ENCODE measurements around the gene ARMC5. TPM values are rescaled to one million over a fixed set of nuclear protein-coding genes. Genes with fewer than 3 reads are reported as not detected.

The ARMC5 gene
- total RNA-seq, 4 donors from 2014 or later: 12.4 to 20.4 (median 17.6) TPM

DNA sequence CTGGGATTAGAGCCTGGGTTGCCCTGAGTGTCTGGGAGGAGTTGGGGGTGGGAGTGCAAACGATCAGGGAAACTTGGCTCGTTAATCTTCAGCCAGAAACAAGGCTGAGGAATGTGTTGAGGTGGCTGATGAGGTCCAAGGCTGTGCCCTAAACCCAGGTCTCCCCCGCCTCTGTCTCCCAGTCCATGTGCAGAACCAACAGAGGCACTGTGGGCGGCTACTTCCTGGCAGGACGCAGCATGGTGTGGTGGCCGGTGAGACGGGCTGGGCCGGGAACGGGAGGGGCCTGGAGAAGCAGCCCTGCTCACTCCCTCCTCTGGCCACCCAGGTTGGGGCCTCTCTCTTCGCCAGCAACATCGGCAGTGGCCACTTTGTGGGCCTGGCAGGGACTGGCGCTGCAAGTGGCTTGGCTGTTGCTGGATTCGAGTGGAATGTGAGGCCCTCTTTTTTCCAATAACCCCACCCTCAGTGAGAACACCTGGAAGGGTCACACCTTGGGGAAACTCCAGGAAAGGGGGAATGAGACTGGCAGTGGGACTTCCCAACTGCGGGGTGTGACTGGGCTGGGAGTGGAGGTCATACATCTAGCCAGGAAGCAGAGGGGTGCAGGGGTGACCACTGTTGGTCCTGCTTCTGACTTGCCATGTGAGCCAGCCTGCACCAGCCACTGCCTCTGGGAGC lies 25.3 kb downstream of the ARMC5 start:
- H3K27me3 ChIP-seq: no peaks in the 10 kb centered on the region
- peak in 2 of 3 donors; percentile 70 to 71 for DNase-seq
- peaks cover 4 to 37% (median 7%) of the 10 kb centered on the region in 4 donors for H3K4me1 ChIP-seq
- H3K9me3 ChIP-seq: peaks cover 0 to 4% (median 0%) of the 10 kb centered on the region in 4 donors
- no peak overlapping the region for H3K4me3 ChIP-seq
- TF ChIP-seq POLR2A (IDR thresholded peaks at IDR 0.05): no peak
- TF ChIP-seq, protein P1, sequence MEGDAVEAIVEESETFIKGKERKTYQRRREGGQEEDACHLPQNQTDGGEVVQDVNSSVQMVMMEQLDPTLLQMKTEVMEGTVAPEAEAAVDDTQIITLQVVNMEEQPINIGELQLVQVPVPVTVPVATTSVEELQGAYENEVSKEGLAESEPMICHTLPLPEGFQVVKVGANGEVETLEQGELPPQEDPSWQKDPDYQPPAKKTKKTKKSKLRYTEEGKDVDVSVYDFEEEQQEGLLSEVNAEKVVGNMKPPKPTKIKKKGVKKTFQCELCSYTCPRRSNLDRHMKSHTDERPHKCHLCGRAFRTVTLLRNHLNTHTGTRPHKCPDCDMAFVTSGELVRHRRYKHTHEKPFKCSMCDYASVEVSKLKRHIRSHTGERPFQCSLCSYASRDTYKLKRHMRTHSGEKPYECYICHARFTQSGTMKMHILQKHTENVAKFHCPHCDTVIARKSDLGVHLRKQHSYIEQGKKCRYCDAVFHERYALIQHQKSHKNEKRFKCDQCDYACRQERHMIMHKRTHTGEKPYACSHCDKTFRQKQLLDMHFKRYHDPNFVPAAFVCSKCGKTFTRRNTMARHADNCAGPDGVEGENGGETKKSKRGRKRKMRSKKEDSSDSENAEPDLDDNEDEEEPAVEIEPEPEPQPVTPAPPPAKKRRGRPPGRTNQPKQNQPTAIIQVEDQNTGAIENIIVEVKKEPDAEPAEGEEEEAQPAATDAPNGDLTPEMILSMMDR (IDR thresholded peaks at IDR 0.05): no peak
- no peaks in the 10 kb centered on the region for H3K36me3 ChIP-seq
- H3K27ac ChIP-seq: no peak overlapping the region

DNA sequence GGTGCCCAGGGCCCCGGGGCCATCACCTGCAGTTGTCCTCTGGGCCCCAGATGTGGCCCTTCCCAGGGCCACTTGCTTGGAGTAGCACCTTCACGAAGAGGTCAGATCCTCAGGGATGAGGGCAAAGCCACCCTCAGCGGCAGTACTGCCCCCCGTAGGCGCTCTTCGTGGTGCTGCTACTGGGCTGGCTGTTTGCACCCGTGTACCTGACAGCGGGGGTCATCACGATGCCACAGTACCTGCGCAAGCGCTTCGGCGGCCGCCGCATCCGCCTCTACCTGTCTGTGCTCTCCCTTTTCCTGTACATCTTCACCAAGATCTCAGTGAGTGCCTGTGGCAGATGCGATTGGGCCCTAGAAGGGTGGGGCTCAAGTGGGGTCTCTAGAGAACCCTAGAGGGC lies 26.3 kb downstream of the ARMC5 start:
- Histone ChIP-seq H3K36me3 (no peaks in the 10 kb centered on the region), H3K27ac (no peak overlapping the region), H3K4me3 (no peak overlapping the region), H3K4me1 (peaks cover 4 to 27% (median 7%) of the 10 kb centered on the region in 4 donors), H3K27me3 (no peaks in the 10 kb centered on the region), H3K9me3 (peaks cover 0 to 4% (median 0%) of the 10 kb centered on the region in 4 donors)
- peak in 1 of 3 donors; percentile 34 for DNase-seq
- TF ChIP-seq POLR2A (IDR thresholded peaks at IDR 0.05): no peak
- TF ChIP-seq, protein P1 (IDR thresholded peaks at IDR 0.05): no peak

DNA sequence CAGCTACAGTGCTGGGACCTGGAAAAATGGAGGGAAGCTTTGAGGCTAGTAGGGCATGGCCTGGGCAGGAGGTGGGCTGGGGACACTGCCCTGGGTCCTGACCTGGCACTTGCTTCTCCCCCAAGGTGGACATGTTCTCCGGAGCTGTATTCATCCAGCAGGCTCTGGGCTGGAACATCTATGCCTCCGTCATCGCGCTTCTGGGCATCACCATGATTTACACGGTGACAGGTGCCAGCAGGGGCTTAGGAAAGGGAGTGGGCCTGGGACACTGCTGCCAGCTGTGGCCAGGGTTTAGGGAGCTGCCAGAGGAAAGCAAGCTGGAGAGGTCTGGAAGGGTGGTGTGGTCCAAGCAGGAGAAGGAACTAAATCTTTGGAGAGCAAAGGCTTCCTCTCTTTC lies 26.7 kb downstream of the ARMC5 start:
- Histone ChIP-seq H3K4me3 (no peak overlapping the region), H3K9me3 (peaks cover 0 to 4% (median 0%) of the 10 kb centered on the region in 4 donors), H3K36me3 (no peaks in the 10 kb centered on the region), H3K4me1 (peaks cover 4 to 23% (median 7%) of the 10 kb centered on the region in 4 donors), H3K27me3 (no peaks in the 10 kb centered on the region), H3K27ac (peak overlapping the region in 1 of 4 donors; percentile 41)
- peak in 1 of 3 donors; percentile 34 for DNase-seq
- TF ChIP-seq POLR2A (IDR thresholded peaks at IDR 0.05): no peak
- TF ChIP-seq, protein P1 (IDR thresholded peaks at IDR 0.05): no peak

DNA sequence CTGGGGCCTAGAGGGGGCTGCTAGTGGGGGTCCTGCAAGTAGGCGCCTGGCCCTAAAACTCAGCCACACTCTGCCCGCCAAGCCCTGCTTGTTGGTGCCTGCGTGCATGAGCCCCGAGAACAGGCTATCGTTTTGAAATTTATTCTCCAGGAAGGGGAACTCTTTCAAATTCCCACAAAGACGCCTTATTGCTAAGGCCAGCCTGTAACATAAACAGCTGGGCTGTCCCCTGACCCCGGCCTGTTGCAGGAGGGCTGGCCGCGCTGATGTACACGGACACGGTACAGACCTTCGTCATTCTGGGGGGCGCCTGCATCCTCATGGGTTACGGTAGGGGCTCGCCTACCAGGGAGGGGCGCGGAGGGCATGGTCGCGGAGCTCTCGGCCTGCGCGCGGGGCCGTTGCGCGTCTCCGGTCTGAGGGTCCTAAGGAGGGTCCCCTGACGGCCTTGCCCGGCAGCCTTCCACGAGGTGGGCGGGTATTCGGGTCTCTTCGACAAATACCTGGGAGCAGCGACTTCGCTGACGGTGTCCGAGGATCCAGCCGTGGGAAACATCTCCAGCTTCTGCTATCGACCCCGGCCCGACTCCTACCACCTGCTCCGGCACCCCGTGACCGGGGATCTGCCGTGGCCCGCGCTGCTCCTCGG lies 27.9 kb downstream of the ARMC5 start:
- Histone ChIP-seq H3K9me3 (peaks cover 0 to 4% (median 0%) of the 10 kb centered on the region in 4 donors), H3K27ac (peak overlapping the region; percentile 6 to 70 (median 25)), H3K36me3 (peaks cover 0 to 6% (median 0%) of the 10 kb centered on the region in 3 donors), H3K27me3 (no peaks in the 10 kb centered on the region), H3K4me3 (peak overlapping the region; percentile 50 to 67 (median 58)), H3K4me1 (peaks cover 4 to 20% (median 7%) of the 10 kb centered on the region in 4 donors)
- TF ChIP-seq, protein P1 (IDR thresholded peaks at IDR 0.05): no peak
- peak in 1 of 2 donors; percentile 26 for TF ChIP-seq POLR2A (IDR thresholded peaks at IDR 0.05)
- no peak for DNase-seq

DNA sequence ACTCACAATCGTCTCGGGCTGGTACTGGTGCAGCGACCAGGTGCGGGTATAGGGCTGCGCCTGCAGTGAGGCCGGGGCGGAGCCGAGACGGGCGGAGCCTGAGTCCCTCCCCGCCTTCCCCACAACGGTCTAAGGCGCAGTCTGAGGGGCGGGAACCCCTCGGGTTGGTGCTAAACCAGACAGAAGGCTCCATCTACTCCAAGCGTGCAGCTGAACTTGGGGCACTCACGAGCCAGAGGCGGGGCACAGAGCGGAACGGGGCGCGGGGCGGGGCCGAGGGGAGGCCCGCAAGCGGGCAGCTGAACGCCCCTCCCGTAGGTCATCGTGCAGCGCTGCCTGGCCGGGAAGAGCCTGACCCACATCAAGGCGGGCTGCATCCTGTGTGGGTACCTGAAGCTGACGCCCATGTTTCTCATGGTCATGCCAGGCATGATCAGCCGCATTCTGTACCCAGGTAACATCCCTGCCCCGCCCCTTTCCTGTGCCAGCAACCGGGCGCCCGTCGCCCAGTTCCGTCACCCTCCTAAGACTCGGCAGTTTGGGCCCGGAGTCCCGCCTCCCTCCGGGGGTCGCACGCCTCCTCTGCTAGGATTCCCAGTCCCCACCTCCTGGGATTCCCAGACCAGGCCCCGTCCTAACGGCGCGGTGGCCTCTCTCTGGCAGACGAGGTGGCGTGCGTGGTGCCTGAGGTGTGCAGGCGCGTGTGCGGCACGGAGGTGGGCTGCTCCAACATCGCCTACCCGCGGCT lies 28.6 kb downstream of the ARMC5 start:
- Histone ChIP-seq H3K4me1 (peaks cover 4 to 20% (median 7%) of the 10 kb centered on the region in 4 donors), H3K27ac (peak overlapping the region in 3 of 4 donors; percentile 6 to 70 (median 41)), H3K36me3 (peaks cover 0 to 13% (median 0%) of the 10 kb centered on the region in 3 donors), H3K4me3 (peak overlapping the region; percentile 50 to 67 (median 58)), H3K9me3 (peaks cover 0 to 4% (median 0%) of the 10 kb centered on the region in 4 donors), H3K27me3 (no peaks in the 10 kb centered on the region)
- TF ChIP-seq POLR2A (IDR thresholded peaks at IDR 0.05): no peak
- TF ChIP-seq, protein P1 (IDR thresholded peaks at IDR 0.05): no peak
- DNase-seq: peak; percentile 76 to 86 (median 84)
